GM18505 (cell line): Measurements from ENCODE around the gene ABR.

ENCODE experiments used
- ATAC-seq: cut with Tn5 transposase; IDR thresholded peaks from one replicate; pipeline ENCODE4 v1.9.1; 2021; ENCODE audit not compliant: unreplicated experiment
- POLR2A ChIP-seq: IDR thresholded peaks from 4 replicates; pipeline ENCODE4 v1.6.1; 2011; ENCODE audit warnings: borderline replicate concordance; ENCODE audit not compliant: insufficient read depth, insufficient read length; ENCODE audit errors: extremely low read depth

ABR gene

GRCh38 chr17:1043601-1044251 lies 136.1 kb downstream of the ABR start:
- TF ChIP-seq POLR2A, result no peak
- ATAC-seq, result no peak

GRCh38 chr17:1042486-1042885 lies 137.3 kb downstream of the ABR start:
- no peak for ATAC-seq
- no peak for TF ChIP-seq POLR2A

- no peak for TF ChIP-seq POLR2A
- ATAC-seq, result no peak
Measured at GRCh38 chr17:1041746-1042145, 138.0 kb downstream of the ABR start.

GRCh38 chr17:1040216-1040600 lies 139.6 kb downstream of the ABR start:
- TF ChIP-seq POLR2A, result no peak
- no peak for ATAC-seq

GRCh38 chr17:1039511-1040215 lies 140.1 kb downstream of the ABR start:
- TF ChIP-seq POLR2A, result no peak
- no peak for ATAC-seq

GRCh38 chr17:1039123-1039507 lies 140.7 kb downstream of the ABR start:
- no peak for TF ChIP-seq POLR2A
- ATAC-seq, result no peak

- no peak for TF ChIP-seq POLR2A
- ATAC-seq, result no peak
Measured at GRCh38 chr17:1038459-1039122, 141.2 kb downstream of the ABR start.

GRCh38 chr17:1037238-1037879 lies 142.4 kb downstream of the ABR start:
- TF ChIP-seq POLR2A, result no peak
- no peak for ATAC-seq

GRCh38 chr17:1036845-1037237 lies 142.9 kb downstream of the ABR start:
- no peak for ATAC-seq
- no peak for TF ChIP-seq POLR2A

- no peak for ATAC-seq
Measured at GRCh38 chr17:1036171-1036844, 143.5 kb downstream of the ABR start.

GRCh38 chr17:1035546-1036170 lies 144.1 kb downstream of the ABR start:
- no peak for TF ChIP-seq POLR2A
- ATAC-seq, result no peak

More at GRCh38 chr17:1036171-1036844, 143.5 kb downstream of the ABR start:
- no peak for TF ChIP-seq POLR2A

- no peak for TF ChIP-seq POLR2A
- ATAC-seq, result no peak
Measured at GRCh38 chr17:1034652-1035210, 145.1 kb downstream of the ABR start.

- no peak for TF ChIP-seq POLR2A
- ATAC-seq, result no peak
Measured at GRCh38 chr17:1033503-1033902, 146.3 kb downstream of the ABR start.

- no peak for TF ChIP-seq POLR2A
- ATAC-seq, result no peak
Measured at GRCh38 chr17:1032391-1032790, 147.4 kb downstream of the ABR start.
